Mesenchymal stem cell (in vitro differentiated cells and primary cell): ENCODE results near the gene RAB11FIP4.

Experiments used
- DNase-seq: peaks from one replicate; pipeline ENCODE4 v3.0.0-alpha.2; 2013
- H2AFZ ChIP-seq: one replicate; pipeline ENCODE4 v1.6.1; 2013; ENCODE audit warnings: low read depth, mild to moderate bottlenecking, control low read depth, inconsistent platforms, low read length, moderate library complexity
- H2AK5ac ChIP-seq: 2 replicates; pipeline ENCODE4 v1.6.1; 2013; ENCODE audit warnings: low read length, moderate library complexity, mild to moderate bottlenecking, inconsistent platforms; ENCODE audit not compliant: severe bottlenecking
- H2BK120ac ChIP-seq: one replicate; pipeline ENCODE4 v1.6.1; 2013; ENCODE audit warnings: low read depth, mild to moderate bottlenecking, inconsistent platforms, low read length, moderate library complexity
- H2BK12ac ChIP-seq, 2 experiments: one replicate each; pipeline ENCODE4 v1.6.1; 2013; ENCODE audit warnings: inconsistent platforms in 2 of 2, low read length in 2 of 2, mild to moderate bottlenecking in 2 of 2, moderate library complexity in 2 of 2, control low read depth in 1 of 2
- H2BK15ac ChIP-seq: one replicate; pipeline ENCODE4 v1.6.1; 2013; ENCODE audit warnings: mild to moderate bottlenecking, low read depth, inconsistent platforms; ENCODE audit not compliant: poor library complexity, severe bottlenecking
- H2BK5ac ChIP-seq: 2 replicates; pipeline ENCODE4 v1.6.1; 2013; ENCODE audit warnings: low read depth, mild to moderate bottlenecking, low read length, control low read depth, inconsistent platforms; ENCODE audit not compliant: poor library complexity, severe bottlenecking
- H3K14ac ChIP-seq, 2 experiments: one replicate each; pipeline ENCODE4 v1.6.1; 2013; ENCODE audit warnings: inconsistent platforms in 2 of 2, low read length in 2 of 2, control low read depth in 1 of 2, mild to moderate bottlenecking in 1 of 2, moderate library complexity in 1 of 2
- H3K18ac ChIP-seq, 2 experiments: one replicate each; pipeline ENCODE4 v1.6.1; 2013; ENCODE audit warnings: inconsistent platforms in 2 of 2, low read length in 2 of 2, control low read depth in 1 of 2, low read depth in 1 of 2, mild to moderate bottlenecking in 1 of 2
- H3K23ac ChIP-seq, 2 experiments: one replicate each; pipeline ENCODE4 v1.6.1; 2013; ENCODE audit warnings: inconsistent platforms in 2 of 2, low read length in 2 of 2, mild to moderate bottlenecking in 2 of 2, moderate library complexity in 2 of 2, control low read depth in 1 of 2
- H3K27ac ChIP-seq: 2 replicates; pipeline ENCODE4 v1.5.1; 2013; ENCODE audit warnings: mild to moderate bottlenecking, moderate library complexity, low read length, control low read depth, inconsistent platforms; ENCODE audit not compliant: poor library complexity, severe bottlenecking
- H3K27me3 ChIP-seq, 2 experiments: 2 replicates each; pipeline versions ENCODE4 v1.6.1 to v1.7.0; 2013; ENCODE audit warnings: low read length in 2 of 2, mild to moderate bottlenecking in 2 of 2, moderate library complexity in 2 of 2, control low read depth in 1 of 2, inconsistent platforms in 1 of 2; ENCODE audit not compliant: control insufficient read depth in 1 of 2, insufficient read depth in 1 of 2
- H3K36me3 ChIP-seq, 2 experiments: 2 replicates each; pipeline versions ENCODE4 v1.6.1 to v1.7.0; 2013; ENCODE audit warnings: low read length in 2 of 2, control low read depth in 1 of 2, inconsistent platforms in 1 of 2, low read depth in 1 of 2, mild to moderate bottlenecking in 1 of 2; ENCODE audit not compliant: insufficient read depth in 2 of 2, control insufficient read depth in 1 of 2
- H3K4ac ChIP-seq, 2 experiments: one replicate each; pipeline ENCODE4 v1.6.1; 2013; ENCODE audit warnings: inconsistent platforms in 2 of 2, low read length in 2 of 2, mild to moderate bottlenecking in 2 of 2, moderate library complexity in 2 of 2, control low read depth in 1 of 2, low read depth in 1 of 2
- H3K4me1 ChIP-seq: 2 replicates; pipeline ENCODE4 v1.6.1; 2013; ENCODE audit warnings: low read depth, low read length, control low read depth; ENCODE audit not compliant: control insufficient read depth, insufficient read depth
- H3K4me2 ChIP-seq: 2 replicates; pipeline ENCODE4 v1.6.1; 2013; ENCODE audit warnings: low read length, mild to moderate bottlenecking, inconsistent platforms; ENCODE audit not compliant: poor library complexity, severe bottlenecking
- H3K4me3 ChIP-seq, 2 experiments: 2 replicates each; pipeline versions ENCODE4 v1.5.1 to v1.7.0; 2013; ENCODE audit warnings: low read length in 2 of 2, mild to moderate bottlenecking in 2 of 2, control low read depth in 1 of 2, low read depth in 1 of 2; ENCODE audit not compliant: insufficient read depth in 1 of 2
- H3K79me1 ChIP-seq: replicated peaks from 2 replicates; pipeline ENCODE4 v1.6.1; 2013; ENCODE audit warnings: mild to moderate bottlenecking, control low read depth, low read length, inconsistent platforms; ENCODE audit not compliant: poor library complexity, severe bottlenecking
- H3K9ac ChIP-seq: 2 replicates; pipeline ENCODE4 v1.7.0; 2013; ENCODE audit warnings: mild to moderate bottlenecking, low read length, moderate library complexity
- H3K9me3 ChIP-seq: 2 replicates; pipeline ENCODE4 v1.7.0; 2013; ENCODE audit warnings: mild to moderate bottlenecking, low read length; ENCODE audit not compliant: control insufficient read depth
- H4K8ac ChIP-seq: one replicate; pipeline ENCODE4 v1.6.1; 2013; ENCODE audit warnings: inconsistent platforms, mild to moderate bottlenecking, low read length, moderate library complexity
- H4K91ac ChIP-seq: one replicate; pipeline ENCODE4 v1.6.1; 2013; ENCODE audit warnings: mild to moderate bottlenecking, low read length, inconsistent platforms
- WGBS: methylation state at CpG from one replicate; pipeline ENCODE4 v1.1.7; 2013; ENCODE audit warnings: mixed read lengths; 5-methylcytosine and 5-hydroxymethylcytosine counted together

The RAB11FIP4 gene

DNA sequence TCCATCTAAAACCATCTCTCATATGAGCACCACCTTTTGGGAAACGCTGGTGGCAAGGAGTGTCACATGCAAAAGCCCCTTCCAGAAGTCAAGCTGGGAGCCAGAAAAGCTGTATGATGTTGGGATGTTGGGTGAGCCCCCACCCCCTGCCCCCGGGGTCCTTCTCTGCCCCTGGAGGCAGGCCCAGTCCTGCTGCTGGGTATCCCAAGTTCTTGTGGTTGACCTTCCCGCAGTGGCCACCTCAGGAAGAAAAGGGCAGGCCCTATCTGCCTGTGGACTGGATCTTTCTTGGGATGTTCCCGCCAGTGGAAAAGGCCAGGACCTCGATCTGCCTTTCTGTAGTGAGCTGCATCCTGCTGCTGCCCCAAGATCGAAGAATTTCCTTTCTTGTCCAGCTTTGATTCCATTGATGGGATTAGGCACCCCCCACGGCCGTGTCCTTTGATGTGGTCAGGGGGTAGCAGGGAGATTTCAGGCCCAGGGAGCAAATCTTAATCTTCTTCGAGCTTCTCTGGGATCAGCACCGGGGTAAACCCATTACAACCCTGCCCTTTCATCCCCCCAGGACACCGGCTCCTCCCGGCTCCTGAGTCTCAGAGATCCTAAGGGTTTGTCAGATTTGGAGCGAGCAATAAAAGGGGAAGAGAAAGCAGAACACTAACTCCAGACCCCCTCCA, 165.6 kb downstream of the RAB11FIP4 start:
- H2BK120ac ChIP-seq, result no peak overlapping the region
- no peak overlapping the region for H3K27ac ChIP-seq
- no peaks in the 10 kb centered on the region for H3K9me3 ChIP-seq
- no peak overlapping the region for H3K14ac ChIP-seq
- H3K18ac ChIP-seq, result no peak overlapping the region
- H2BK5ac ChIP-seq, result no peak overlapping the region
- no peak overlapping the region for H3K9ac ChIP-seq
- H3K36me3 ChIP-seq, result no peaks in the 10 kb centered on the region
- no peak overlapping the region for H4K91ac ChIP-seq
- H3K79me1 ChIP-seq, result no peaks in the 10 kb centered on the region
- no peak overlapping the region for H2AFZ ChIP-seq
- no peak overlapping the region for H3K23ac ChIP-seq
- peaks cover 9% of the 10 kb centered on the region for H3K4me1 ChIP-seq
- no peak overlapping the region for H3K4me2 ChIP-seq
- H3K27me3 ChIP-seq, result no peaks in the 10 kb centered on the region
- DNase-seq, result no peak
- 63% methylated on average over 12 of the region's 13 CpGs for WGBS
- no peak overlapping the region for H3K4ac ChIP-seq
- no peak overlapping the region for H2BK15ac ChIP-seq
- no peak overlapping the region for H2BK12ac ChIP-seq
- H2AK5ac ChIP-seq, result no peak overlapping the region
- peak overlapping the region; percentile 27 for H4K8ac ChIP-seq
- H3K4me3 ChIP-seq, result no peak overlapping the region

DNA sequence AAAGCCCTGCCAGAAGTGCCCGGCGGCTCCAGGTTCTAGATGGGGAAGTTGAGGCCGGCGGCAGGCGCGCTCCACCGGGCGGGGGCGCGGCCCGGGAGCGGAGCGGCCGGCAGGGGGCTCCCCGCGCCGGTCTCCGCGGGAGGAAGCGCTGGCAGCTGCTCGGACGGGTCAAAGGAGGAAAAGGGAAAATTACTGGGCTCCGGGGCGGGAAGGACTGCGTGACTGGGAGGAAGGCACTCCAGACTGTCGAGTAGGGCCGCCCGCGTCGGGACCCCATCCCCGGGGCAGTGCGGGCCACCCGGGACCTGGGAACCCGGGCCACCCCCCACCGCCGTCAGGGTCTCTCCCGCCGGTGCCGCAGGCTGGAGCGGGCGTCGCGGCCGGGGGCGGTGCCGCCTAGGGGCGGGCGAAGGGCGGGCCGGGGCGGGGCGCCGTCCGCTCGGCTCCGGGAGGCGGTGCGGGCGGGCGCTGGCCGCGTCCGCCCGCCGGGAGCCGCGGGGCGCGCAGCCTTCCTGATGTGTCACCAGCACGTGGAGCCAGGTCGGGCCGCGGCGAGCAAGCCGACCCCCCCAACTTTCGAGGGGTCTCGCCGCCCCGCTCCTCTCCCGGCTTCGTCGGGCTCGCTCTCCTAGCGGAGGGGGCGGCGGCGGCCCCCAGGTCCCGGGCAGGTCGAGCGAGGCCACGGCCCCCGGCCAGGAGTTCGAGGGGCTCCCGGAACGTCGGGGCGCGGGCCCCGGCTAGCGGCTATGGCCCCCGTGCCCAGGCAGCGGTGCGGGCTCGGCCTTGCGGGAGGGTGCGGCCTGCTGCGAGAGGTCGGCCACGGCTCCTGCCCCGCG, 167.5 kb downstream of the RAB11FIP4 start:
- H4K8ac ChIP-seq, result peak overlapping the region; percentile 97
- H2BK15ac ChIP-seq, result peak overlapping the region; percentile 98
- no peaks in the 10 kb centered on the region for H3K79me1 ChIP-seq
- H3K4ac ChIP-seq, result peak overlapping the region; percentile 94 to 96
- H4K91ac ChIP-seq, result peak overlapping the region; percentile 92
- peak overlapping the region; percentile 66 for H3K27ac ChIP-seq
- H3K23ac ChIP-seq, result peak overlapping the region in 1 of 2 experiments; percentile 84
- H2BK5ac ChIP-seq, result peak overlapping the region; percentile 93
- no peaks in the 10 kb centered on the region for H3K9me3 ChIP-seq
- no peaks in the 10 kb centered on the region for H3K27me3 ChIP-seq
- H3K14ac ChIP-seq, result peak overlapping the region in 1 of 2 experiments; percentile 85
- peaks cover 15% of the 10 kb centered on the region for H3K4me1 ChIP-seq
- peak overlapping the region; percentile 87 for H3K4me2 ChIP-seq
- peaks cover 4 to 12% of the 10 kb centered on the region in 2 experiments for H3K36me3 ChIP-seq
- peak overlapping the region; percentile 95 for H2BK120ac ChIP-seq
- H3K4me3 ChIP-seq, result peak overlapping the region; percentile 82 to 90
- H2AK5ac ChIP-seq, result no peak overlapping the region
- no peak overlapping the region for H2AFZ ChIP-seq
- H3K18ac ChIP-seq, result peak overlapping the region; percentile 83 to 94
- peak overlapping the region; percentile 98 for H3K9ac ChIP-seq
- H2BK12ac ChIP-seq, result peak overlapping the region; percentile 30 to 46
- peak; percentile 86 for DNase-seq
- WGBS, result 2% methylated on average over 54 of the region's 111 CpGs

DNA sequence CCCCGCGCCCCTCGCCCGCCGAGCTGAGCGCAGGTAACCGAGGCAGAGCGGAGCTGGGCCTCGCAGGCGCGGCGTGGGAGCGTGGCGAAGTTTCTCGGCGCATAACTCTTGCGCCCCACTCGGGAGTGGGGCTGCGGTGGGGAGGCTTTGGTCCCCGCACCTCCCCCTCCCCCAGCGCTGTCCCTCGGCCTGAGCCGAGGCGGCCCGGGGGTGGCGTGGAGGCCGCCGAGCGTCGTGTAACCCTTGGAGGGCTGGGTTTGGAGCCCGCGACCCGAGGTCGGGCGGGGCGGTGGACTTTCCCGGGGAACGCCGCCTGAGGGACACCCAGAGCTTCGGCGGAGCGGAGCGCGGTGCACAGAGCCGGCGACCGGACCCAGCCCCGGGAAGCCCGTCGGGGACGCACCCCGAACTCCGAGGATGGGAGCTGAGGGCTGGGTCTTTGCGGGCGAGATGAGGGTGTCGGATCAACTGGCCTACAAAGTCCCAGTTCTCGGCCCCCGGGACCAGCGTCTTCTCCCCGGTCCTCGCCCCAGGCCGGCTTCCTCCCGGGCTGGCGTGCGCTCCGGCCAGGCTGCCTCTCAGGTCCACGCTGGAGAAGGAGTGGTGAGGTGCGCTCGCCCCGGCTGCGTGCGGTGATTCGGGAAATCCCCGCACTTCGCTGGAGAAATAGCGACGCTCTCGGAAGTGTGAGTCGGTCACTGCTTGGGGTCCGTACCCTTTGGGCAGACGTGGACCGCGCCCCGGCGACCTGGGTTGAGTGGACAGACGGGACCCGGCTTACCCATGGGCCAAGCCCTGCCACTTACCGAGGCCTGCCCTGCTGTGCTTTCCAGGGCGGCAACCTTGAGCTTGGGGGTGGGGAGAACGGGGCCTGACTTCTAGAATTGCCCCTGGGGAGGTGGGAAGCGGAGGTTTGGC, 168.4 kb downstream of the RAB11FIP4 start:
- H2AK5ac ChIP-seq, result peak overlapping the region; percentile 26
- H3K4me1 ChIP-seq, result peaks cover 23% of the 10 kb centered on the region
- peak overlapping the region; percentile 94 to 96 for H3K4ac ChIP-seq
- H2BK15ac ChIP-seq, result peak overlapping the region; percentile 98
- peak overlapping the region in 1 of 2 experiments; percentile 85 for H3K14ac ChIP-seq
- H3K79me1 ChIP-seq, result no peaks in the 10 kb centered on the region
- H3K36me3 ChIP-seq, result peaks cover 8 to 20% of the 10 kb centered on the region in 2 experiments
- WGBS, result 12% methylated on average over 65 of the region's 91 CpGs
- H4K8ac ChIP-seq, result peak overlapping the region; percentile 97
- peak overlapping the region; percentile 93 for H2BK5ac ChIP-seq
- H3K23ac ChIP-seq, result peak overlapping the region; percentile 37 to 85
- peak overlapping the region; percentile 98 for H3K9ac ChIP-seq
- H3K9me3 ChIP-seq, result no peaks in the 10 kb centered on the region
- peak overlapping the region; percentile 95 for H2BK120ac ChIP-seq
- peak overlapping the region; percentile 99 for H3K27ac ChIP-seq
- peak overlapping the region; percentile 82 to 90 for H3K4me3 ChIP-seq
- peak overlapping the region; percentile 87 for H3K4me2 ChIP-seq
- peak overlapping the region; percentile 72 to 94 for H3K18ac ChIP-seq
- no peaks in the 10 kb centered on the region for H3K27me3 ChIP-seq
- peak overlapping the region; percentile 46 to 72 for H2BK12ac ChIP-seq
- no peak overlapping the region for H2AFZ ChIP-seq
- peak; percentile 69 for DNase-seq
- peak overlapping the region; percentile 92 for H4K91ac ChIP-seq
